Measurements from ENCODE around the gene ZNF777. TPM values are rescaled to one million over a fixed set of nuclear protein-coding genes. Genes with fewer than 3 reads are reported as not detected.

ZNF777 gene
- total RNA-seq, 4 donors from 2014 or later: 5.4 to 11.8 (median 5.9) TPM

DNA sequence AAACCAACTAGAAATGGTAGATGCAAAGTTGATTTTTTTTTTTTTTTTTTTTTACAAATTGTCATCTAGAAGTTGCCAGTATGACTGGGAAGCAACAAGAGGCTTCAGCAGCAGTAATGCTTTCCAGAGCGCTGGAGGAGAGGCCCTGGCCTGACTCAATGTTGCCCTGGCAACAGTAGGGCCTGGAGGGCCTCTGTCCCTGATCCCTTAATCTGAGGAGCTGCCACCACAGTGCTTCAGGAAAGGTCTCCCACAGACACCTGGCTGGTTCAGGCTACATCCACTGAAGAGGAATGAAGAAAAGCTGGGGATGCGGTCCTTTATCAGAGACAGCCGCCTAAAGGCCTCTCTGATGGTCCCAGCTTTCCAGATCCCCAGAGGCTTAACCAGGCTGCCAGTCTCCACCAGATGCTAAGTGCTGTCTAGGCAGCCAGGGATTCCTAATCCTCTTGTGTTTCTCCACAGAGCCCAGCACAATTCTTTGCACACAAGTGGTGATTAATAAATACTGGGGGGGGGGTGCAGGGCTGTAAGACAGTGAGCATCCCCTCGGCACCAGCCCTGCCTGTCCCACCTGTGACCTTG, 33.7 kb downstream of the ZNF777 start:
- DNase-seq (ENCODE audit: low spot score): no peak
- no peak for ATAC-seq (ENCODE audit: low FRiP score)
- TF ChIP-seq, protein P1, sequence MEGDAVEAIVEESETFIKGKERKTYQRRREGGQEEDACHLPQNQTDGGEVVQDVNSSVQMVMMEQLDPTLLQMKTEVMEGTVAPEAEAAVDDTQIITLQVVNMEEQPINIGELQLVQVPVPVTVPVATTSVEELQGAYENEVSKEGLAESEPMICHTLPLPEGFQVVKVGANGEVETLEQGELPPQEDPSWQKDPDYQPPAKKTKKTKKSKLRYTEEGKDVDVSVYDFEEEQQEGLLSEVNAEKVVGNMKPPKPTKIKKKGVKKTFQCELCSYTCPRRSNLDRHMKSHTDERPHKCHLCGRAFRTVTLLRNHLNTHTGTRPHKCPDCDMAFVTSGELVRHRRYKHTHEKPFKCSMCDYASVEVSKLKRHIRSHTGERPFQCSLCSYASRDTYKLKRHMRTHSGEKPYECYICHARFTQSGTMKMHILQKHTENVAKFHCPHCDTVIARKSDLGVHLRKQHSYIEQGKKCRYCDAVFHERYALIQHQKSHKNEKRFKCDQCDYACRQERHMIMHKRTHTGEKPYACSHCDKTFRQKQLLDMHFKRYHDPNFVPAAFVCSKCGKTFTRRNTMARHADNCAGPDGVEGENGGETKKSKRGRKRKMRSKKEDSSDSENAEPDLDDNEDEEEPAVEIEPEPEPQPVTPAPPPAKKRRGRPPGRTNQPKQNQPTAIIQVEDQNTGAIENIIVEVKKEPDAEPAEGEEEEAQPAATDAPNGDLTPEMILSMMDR (IDR thresholded peaks at IDR 0.05): no peak

DNA sequence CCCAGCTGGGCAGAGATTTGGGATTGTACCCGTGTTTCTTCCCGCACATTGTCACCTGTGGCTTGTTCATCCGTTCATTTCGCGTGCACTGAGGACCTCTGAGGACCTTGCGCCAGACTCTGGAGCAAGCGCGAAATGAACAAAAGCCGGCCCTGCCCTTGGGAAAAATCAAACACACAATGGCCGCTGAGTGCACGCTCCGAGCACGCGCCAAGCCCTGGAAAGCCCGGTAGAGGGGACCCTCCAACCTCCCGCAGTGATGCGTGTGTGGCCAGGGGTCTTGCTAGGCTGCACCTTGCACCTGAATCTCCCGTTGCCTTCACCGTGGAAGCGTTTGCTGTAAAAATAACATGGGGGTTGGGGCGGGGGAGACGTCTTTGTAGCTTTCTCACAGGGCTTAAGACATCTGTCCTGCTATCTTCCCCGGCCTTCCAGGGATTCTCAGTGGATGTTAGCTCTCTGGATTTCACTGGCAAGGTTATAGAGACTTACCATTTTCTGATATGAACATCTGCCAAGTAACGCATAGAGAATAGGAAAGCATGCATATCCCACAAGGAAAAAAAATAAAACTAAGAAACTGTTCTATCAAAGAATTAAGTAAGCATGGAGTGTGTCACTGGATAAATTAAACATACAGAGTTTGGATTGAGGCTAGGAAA, 37.3 kb downstream of the ZNF777 start:
- TF ChIP-seq, protein P1 (IDR thresholded peaks at IDR 0.05): no peak
- DNase-seq (ENCODE audit: low spot score): no peak
- ATAC-seq (ENCODE audit: low FRiP score): peak; percentile 39

DNA sequence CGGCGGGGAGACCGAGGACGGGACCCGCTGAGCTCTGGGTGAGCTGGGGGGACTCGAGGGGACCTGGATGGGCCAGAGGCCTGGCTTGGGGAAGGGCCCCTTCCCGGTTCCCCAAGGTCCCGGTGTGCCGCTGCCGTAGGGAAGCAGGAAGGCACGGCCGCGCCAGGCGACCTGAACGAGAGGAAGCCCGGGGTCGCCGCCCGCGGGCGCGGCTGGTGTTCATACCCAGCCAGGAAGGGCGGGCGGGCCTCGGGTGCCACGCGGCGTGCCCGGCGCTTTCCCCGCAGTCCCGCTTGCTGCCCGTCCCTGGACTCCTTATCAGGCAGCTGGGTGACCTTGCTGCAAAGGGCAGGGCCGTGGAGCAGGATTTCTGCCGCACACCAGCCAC, 38.0 kb downstream of the ZNF777 start:
- ATAC-seq (ENCODE audit: low FRiP score): no peak
- TF ChIP-seq, protein P1 (IDR thresholded peaks at IDR 0.05): no peak
- DNase-seq (ENCODE audit: low spot score): no peak

DNA sequence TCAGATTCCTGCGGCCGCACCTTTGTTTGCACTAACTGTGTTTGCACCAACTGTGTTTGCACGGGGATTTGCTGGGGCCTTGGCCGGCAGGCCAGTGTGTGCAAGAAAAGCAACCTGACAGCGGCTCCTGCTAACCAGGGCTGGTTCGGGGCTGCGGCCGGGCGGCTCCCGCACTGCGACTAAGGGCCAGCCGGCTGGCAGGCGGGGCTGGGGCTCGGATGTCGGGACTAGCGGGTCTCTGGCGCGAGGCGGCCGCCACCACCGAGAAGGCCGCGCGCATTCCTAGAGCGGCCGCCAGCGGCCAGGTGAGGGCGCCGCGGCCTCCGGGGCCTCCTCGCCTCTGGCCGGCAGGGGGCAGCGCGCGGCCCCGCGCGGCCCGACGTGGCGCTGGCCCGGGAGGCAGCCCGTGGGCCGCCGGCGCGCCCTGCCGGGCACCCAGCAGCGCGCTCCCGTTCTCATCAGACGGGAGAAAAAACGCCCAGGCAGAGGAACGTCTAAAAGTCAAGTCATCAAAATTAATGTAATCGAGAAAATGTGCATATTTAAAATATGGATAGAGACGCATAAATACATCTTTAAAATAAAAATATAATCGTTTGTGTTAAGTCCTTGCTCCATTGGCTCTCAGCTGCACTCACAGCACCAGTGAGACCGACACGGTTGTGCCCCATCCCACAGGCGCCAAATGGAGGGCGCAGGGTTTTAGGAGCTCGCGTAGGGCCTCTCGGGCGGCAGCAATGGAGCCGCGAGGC, 38.5 kb downstream of the ZNF777 start:
- ATAC-seq (ENCODE audit: low FRiP score) (peak; percentile 96), DNase-seq (ENCODE audit: low spot score) (no peak)
- TF ChIP-seq, protein P1 (IDR thresholded peaks at IDR 0.05): peak in 1 of 3 donors; percentile 40

DNA sequence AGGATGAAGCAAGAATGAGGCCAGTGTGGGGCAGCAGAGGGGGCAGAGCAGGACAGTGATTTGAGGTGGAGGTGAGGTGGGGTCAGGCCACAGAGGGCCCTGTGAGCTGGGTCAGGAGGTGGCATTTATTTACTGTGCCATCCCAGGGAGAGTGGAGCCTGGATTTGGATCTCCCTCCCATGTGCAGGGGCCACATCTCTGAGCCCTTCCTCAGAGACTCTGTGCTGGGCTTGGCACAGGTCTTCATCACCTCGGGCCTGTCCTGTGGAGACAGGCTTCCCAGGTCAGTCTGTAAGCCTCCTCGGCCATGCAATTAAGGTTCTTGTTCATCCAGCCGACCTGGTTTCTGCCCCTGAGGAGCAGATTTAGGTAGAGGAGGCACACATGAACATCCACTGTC, 40.9 kb downstream of the ZNF777 start:
- no peak for ATAC-seq (ENCODE audit: low FRiP score)
- TF ChIP-seq, protein P1 (IDR thresholded peaks at IDR 0.05): no peak

DNA sequence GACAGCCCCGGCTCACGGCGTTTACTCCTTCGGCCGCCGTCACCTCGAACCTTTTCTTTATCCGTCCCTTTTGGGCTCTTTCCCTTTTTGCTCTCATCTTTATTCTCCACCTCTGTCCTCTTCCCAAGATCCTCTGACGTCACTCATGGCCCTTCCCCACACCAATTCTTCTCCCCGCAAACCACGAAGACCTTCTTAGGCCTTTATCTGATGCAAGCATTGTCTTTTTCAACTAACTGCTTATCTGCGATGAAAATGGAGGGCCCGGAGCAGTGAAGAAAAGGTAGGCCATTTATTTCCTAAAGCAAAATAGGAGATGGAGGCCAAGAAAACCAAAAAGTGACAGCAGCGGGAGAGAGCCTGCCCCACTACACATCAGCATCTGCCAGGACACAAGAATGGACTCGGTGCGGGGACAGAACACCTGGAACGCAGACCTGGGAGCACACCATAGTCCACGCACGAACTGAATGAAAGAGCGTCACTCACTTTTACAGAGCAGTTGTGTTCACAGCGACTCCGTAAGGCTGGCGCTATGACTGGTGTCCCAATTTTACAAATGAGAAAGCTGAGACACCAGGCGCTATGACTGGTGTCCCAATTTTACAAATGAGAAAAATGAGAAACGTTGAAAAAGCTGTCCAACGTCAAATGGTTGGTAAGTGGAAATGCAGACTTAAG, 45.3 kb downstream of the ZNF777 start:
- TF ChIP-seq, protein P1 (IDR thresholded peaks at IDR 0.05): no peak
- ATAC-seq (ENCODE audit: low FRiP score) (peak; percentile 35), DNase-seq (ENCODE audit: low spot score) (no peak)

More for the DNA sequence above, 40.9 kb downstream of the ZNF777 start:
- no peak for DNase-seq (ENCODE audit: low spot score)

All from omental fat pad (tissue), 4 donors.